NCI-H345 treated with DMSO at 0.1 percent for 48 hours (cell line): ENCODE data around the gene ARFGEF3.
"Not testable (repeated sequence)": the region's sequence is repeated elsewhere in the genome, so short reads cannot be mapped to it uniquely, and the experiment has no call there.

Experiments used
- DNase-seq: peaks from one replicate; lab custom pipeline; 2025; ENCODE audit not compliant: unreplicated experiment; lab: John Stamatoyannopoulos, UW

Gene ARFGEF3

GRCh38 chr6:138267971-138268895 is 106.5 kb downstream of the ARFGEF3 start:
- no peak for DNase-seq

GRCh38 chr6:138271451-138271850 is 109.7 kb downstream of the ARFGEF3 start:
- no peak for DNase-seq

- no peak for DNase-seq
Measured at GRCh38 chr6:138272533-138273315, 111.0 kb downstream of the ARFGEF3 start.

- DNase-seq = no peak
Measured at GRCh38 chr6:138275976-138276375, 114.2 kb downstream of the ARFGEF3 start.

- no peak for DNase-seq
Measured at GRCh38 chr6:138277835-138278234, 116.1 kb downstream of the ARFGEF3 start.

GRCh38 chr6:138278326-138278725 is 116.6 kb downstream of the ARFGEF3 start:
- no peak for DNase-seq

- no peak for DNase-seq
Measured at GRCh38 chr6:138285800-138286199, 124.1 kb downstream of the ARFGEF3 start.

GRCh38 chr6:138286698-138287097 is 125.0 kb downstream of the ARFGEF3 start:
- no peak for DNase-seq

GRCh38 chr6:138287144-138287955 is 125.6 kb downstream of the ARFGEF3 start:
- DNase-seq = peak; percentile 47

GRCh38 chr6:138288428-138289085 is 126.8 kb downstream of the ARFGEF3 start:
- not testable (repeated sequence) for DNase-seq

- DNase-seq = peak; percentile 78
Measured at GRCh38 chr6:138289739-138290138, 128.0 kb downstream of the ARFGEF3 start.

GRCh38 chr6:138290423-138290962 is 128.8 kb downstream of the ARFGEF3 start:
- no peak for DNase-seq

- DNase-seq = no peak
Measured at GRCh38 chr6:138291036-138291848, 129.5 kb downstream of the ARFGEF3 start.

GRCh38 chr6:138291849-138292181 is 130.1 kb downstream of the ARFGEF3 start:
- DNase-seq = no peak

GRCh38 chr6:138292482-138292881 is 130.7 kb downstream of the ARFGEF3 start:
- no peak for DNase-seq

GRCh38 chr6:138293428-138294395 is 132.0 kb downstream of the ARFGEF3 start:
- no peak for DNase-seq

GRCh38 chr6:138296381-138296780 is 134.6 kb downstream of the ARFGEF3 start:
- no peak for DNase-seq

- no peak for DNase-seq
Measured at GRCh38 chr6:138296786-138297185, 135.0 kb downstream of the ARFGEF3 start.
